GM18858 (cell line): ENCODE results near the gene SYT2.

Source experiments
- ATAC-seq: cut with Tn5 transposase; IDR thresholded peaks from one replicate; pipeline ENCODE4 v1.9.1; 2021; ENCODE audit not compliant: unreplicated experiment

Gene SYT2

GRCh38 chr1:202706851-202707250 is 3.4 kb downstream of the SYT2 start:
- ATAC-seq: no peak

GRCh38 chr1:202704601-202705000 is 5.7 kb downstream of the SYT2 start:
- no peak for ATAC-seq

GRCh38 chr1:202703191-202703590 is 7.1 kb downstream of the SYT2 start:
- ATAC-seq: no peak

- no peak for ATAC-seq
These were observed 8.2 kb downstream of the SYT2 start for GRCh38 chr1:202702088-202702487.

- no peak for ATAC-seq
These were observed 9.1 kb downstream of the SYT2 start for GRCh38 chr1:202701200-202701599.

- no peak for ATAC-seq
These were observed 10.2 kb downstream of the SYT2 start for GRCh38 chr1:202700061-202700460.

GRCh38 chr1:202698276-202698675 is 12.0 kb downstream of the SYT2 start:
- no peak for ATAC-seq

GRCh38 chr1:202697038-202697437 is 13.2 kb downstream of the SYT2 start:
- no peak for ATAC-seq

- no peak for ATAC-seq
These were observed 15.9 kb downstream of the SYT2 start for GRCh38 chr1:202694314-202694713.

GRCh38 chr1:202692959-202693555 is 17.2 kb downstream of the SYT2 start:
- no peak for ATAC-seq

- no peak for ATAC-seq
These were observed 18.4 kb downstream of the SYT2 start for GRCh38 chr1:202691816-202692215.

- ATAC-seq: no peak
These were observed 20.5 kb downstream of the SYT2 start for GRCh38 chr1:202689493-202690342.

GRCh38 chr1:202689082-202689481 is 21.2 kb downstream of the SYT2 start:
- ATAC-seq: no peak

GRCh38 chr1:202688401-202688800 is 21.9 kb downstream of the SYT2 start:
- ATAC-seq: no peak

GRCh38 chr1:202687798-202688197 is 22.5 kb downstream of the SYT2 start:
- ATAC-seq: no peak

- ATAC-seq: no peak
These were observed 22.9 kb downstream of the SYT2 start for GRCh38 chr1:202687370-202687769.

GRCh38 chr1:202685641-202686040 is 24.6 kb downstream of the SYT2 start:
- ATAC-seq: no peak

- ATAC-seq: no peak
These were observed 25.5 kb downstream of the SYT2 start for GRCh38 chr1:202684716-202685115.

- no peak for ATAC-seq
These were observed 27.2 kb downstream of the SYT2 start for GRCh38 chr1:202683029-202683428.

GRCh38 chr1:202682477-202682876 is 27.8 kb downstream of the SYT2 start:
- no peak for ATAC-seq

GRCh38 chr1:202681736-202682420 is 28.4 kb downstream of the SYT2 start:
- ATAC-seq: no peak
